Choroid plexus epithelial cell (primary cell): ENCODE results near the gene AUTS2.

Source experiments
- DNase-seq: peaks from one replicate; pipeline ENCODE4 v3.0.0-alpha.2; 2010; ENCODE audit warnings: low read depth
- H3K4me3 ChIP-seq: 2 replicates; pipeline ENCODE4 v1.5.1; 2011; ENCODE audit warnings: low read depth, mild to moderate bottlenecking, control low read depth, low read length, moderate library complexity
- CTCF ChIP-seq: conservative IDR thresholded peaks from 2 replicates; pipeline ENCODE4 v1.5.1; 2011; ENCODE audit warnings: low read depth, mild to moderate bottlenecking, control low read depth, inconsistent platforms, low read length, moderate library complexity

The AUTS2 gene

GRCh38 chr7:70474639-70475234 lies 876.5 kb downstream of the AUTS2 start:
- no peak overlapping the region for H3K4me3 ChIP-seq
- no peak for DNase-seq
- TF ChIP-seq CTCF, result no peak

GRCh38 chr7:70477036-70478010 lies 879.0 kb downstream of the AUTS2 start:
- no peak overlapping the region for H3K4me3 ChIP-seq
- peak; percentile 2 for DNase-seq
- TF ChIP-seq CTCF, result no peak

- no peak overlapping the region for H3K4me3 ChIP-seq
- DNase-seq, result no peak
- TF ChIP-seq CTCF, result no peak
These were observed 881.1 kb downstream of the AUTS2 start for GRCh38 chr7:70479153-70480021.

GRCh38 chr7:70480927-70481569 lies 882.8 kb downstream of the AUTS2 start:
- no peak for DNase-seq
- no peak for TF ChIP-seq CTCF
- H3K4me3 ChIP-seq, result no peak overlapping the region

- no peak for TF ChIP-seq CTCF
- DNase-seq, result no peak
- H3K4me3 ChIP-seq, result no peak overlapping the region
These were observed 883.4 kb downstream of the AUTS2 start for GRCh38 chr7:70481570-70482123.

GRCh38 chr7:70484255-70484654 lies 886.0 kb downstream of the AUTS2 start:
- DNase-seq, result no peak
- no peak for TF ChIP-seq CTCF
- no peak overlapping the region for H3K4me3 ChIP-seq
